Adrenal gland (tissue), 12 donors: Measurements from ENCODE around the gene RAPGEF2. TPM values are rescaled to one million over a fixed set of nuclear protein-coding genes. Genes with fewer than 3 reads are reported as not detected.

ENCODE experiments used
- DNase-seq, 7 donors: peaks; one replicate each; pipeline ENCODE4 v3.0.0-alpha.2; 2019 to 2020
- H3K27ac ChIP-seq, 5 donors: fragments of 200-600 bp; sonication (generic) in 4 of 5; 1 replicate in 3 of 5; 2 replicates in 2 of 5; pipeline versions ENCODE4 v1.5.1 to v1.8.0; 2016 to 2020; ENCODE audit warnings: mild to moderate bottlenecking in 1 of 5
- H3K27me3 ChIP-seq: fragments of 200-600 bp; 2 replicates; pipeline ENCODE4 v1.8.0; 2021
- H3K36me3 ChIP-seq, 2 donors: fragments of 200-600 bp; replicated peaks in 1 of 2; 1 replicate in 1 of 2; 2 replicates in 1 of 2; pipeline versions ENCODE4 v1.5.1 to v1.8.0; 2018 to 2022
- H3K4me1 ChIP-seq, 2 donors: fragments of 200-600 bp; replicated peaks in 1 of 2; 1 replicate in 1 of 2; 2 replicates in 1 of 2; pipeline versions ENCODE4 v1.5.1 to v1.8.0; 2018 to 2021
- H3K4me3 ChIP-seq, 4 donors: fragments of 200-600 bp; sonication (generic) in 3 of 4; one replicate each; pipeline ENCODE4 v1.5.1; 2016 to 2018
- H3K9me3 ChIP-seq, 3 donors: fragments of 200-600 bp; sonication (generic) in 1 of 3; replicated peaks in 1 of 3; 1 replicate in 2 of 3; 2 replicates in 1 of 3; pipeline versions ENCODE4 v1.5.1 to v1.8.0; 2016 to 2021
- POLR2A ChIP-seq, 2 donors: fragments of 450-650 bp; IDR thresholded peaks; one replicate each; pipeline ENCODE4 v1.6.1; 2017; ENCODE audit warnings: antibody characterized with exemption in 2 of 2, mild to moderate bottlenecking in 2 of 2, moderate library complexity in 1 of 2
- WGBS, 4 donors: extraction: QIAGEN DNeasy Blood & Tissue Kit in 2 of 4; methylation state at CpG; one replicate each; pipeline versions ENCODE4 v1.1.5 to v1.1.7; 2013 to 2017; 5-methylcytosine and 5-hydroxymethylcytosine counted together
- intact Hi-C, 2 donors: fragments of 100-400 bp; cut with DNase I; formaldehyde crosslinking; loops; one replicate each; pipeline versions ENCODE4 v1.14.1 to v1.15.0; 2022 to 2023
- polyA plus RNA-seq, 3 donors: library from polyadenylated mRNA; stranded (reverse); fragments of 200-250 nt in 2 of 3; fragments of 350-450 nt in 1 of 3; fragmentation: Illumina TruSeq in 1 of 3; extraction: RNeasy Lipid Tissue Mini Kit (QIAGEN cat#74804) in 1 of 3; gene quantifications; one replicate each; pipeline ENCODE4 v1.2.3, GENCODE V29; 2013 to 2014
- total RNA-seq, 9 donors: library from RNA; depleted of rRNA in 4 of 9; stranded (reverse); fragments of >200 nt in 4 of 9; fragments of 120-200 nt in 1 of 9; fragmentation: NEBNext Ultra II Directional in 1 of 9; extraction: Animal tissue kit (Norgen Biotek cat#: 25700) in 1 of 9; gene quantifications; one replicate each; pipeline versions ENCODE4 v1.1.0 to v1.2.4, GENCODE V29; 2013 to 2023
- TF ChIP-seq, protein P1 (sequence below), 6 experiments: fragments of 450-650 bp in 4 of 6; fragments of 200-600 bp in 2 of 6; sonication (generic) in 1 of 6; IDR thresholded peaks; 1 replicate in 5 of 6; 2 replicates in 1 of 6; pipeline versions ENCODE4 v1.5.1 to v1.8.0; 2016 to 2021; ENCODE audit warnings: antibody characterized with exemption in 6 of 6, mild to moderate bottlenecking in 2 of 6, moderate library complexity in 1 of 6
- donor health status: healthy with polysubstance abuse.
- donor health status: Bipolar disorder and iron deficiency.
- donor health status: DM: yes; HTN: yes; CAD: no.
- donor health status: DM: no; HTN: no; CAD: no.
- donor health status: DM: no; HTN: no; CAD: no.
- donor health status: DM: yes; HTN: yes; CAD: no.

Gene RAPGEF2
- total and polyA plus RNA-seq, 12 donors: 5.2 to 53.9 (median 25.3) TPM

DNA sequence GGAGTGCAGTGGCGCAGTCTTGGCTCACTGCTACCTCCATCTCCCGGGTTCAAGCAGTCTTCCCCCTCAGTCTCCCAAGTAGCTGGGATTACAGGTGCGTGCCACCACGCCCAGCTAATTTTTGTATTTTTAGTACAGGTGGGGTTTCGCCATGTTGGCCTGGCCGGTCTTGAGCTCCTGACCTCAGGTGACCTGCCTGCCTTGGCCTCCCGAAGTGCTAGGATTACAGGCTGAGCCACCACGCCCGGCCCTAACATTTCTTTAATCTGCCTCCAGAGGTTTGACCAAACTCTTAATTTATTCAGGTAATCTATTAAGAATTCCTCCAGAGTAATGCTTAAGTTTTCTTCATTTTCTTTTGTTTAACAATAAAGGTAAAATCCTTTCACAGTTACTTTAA lies 171.0 kb downstream of the RAPGEF2 start:
- no peak for DNase-seq
- intact Hi-C loops: no loop called here
- H3K36me3 ChIP-seq: no peaks in the 10 kb centered on the region
- H3K4me3 ChIP-seq: no peak overlapping the region
- 83 to 88% (median 87%) methylated on average over 8 to 9 of the region's 9 CpGs for WGBS, 4 donors
- peaks cover 0 to 42% of the 10 kb centered on the region in 2 donors for H3K4me1 ChIP-seq
- no peaks in the 10 kb centered on the region for H3K27me3 ChIP-seq
- H3K27ac ChIP-seq: no peak overlapping the region
- H3K9me3 ChIP-seq: no peaks in the 10 kb centered on the region
- TF ChIP-seq, protein P1, sequence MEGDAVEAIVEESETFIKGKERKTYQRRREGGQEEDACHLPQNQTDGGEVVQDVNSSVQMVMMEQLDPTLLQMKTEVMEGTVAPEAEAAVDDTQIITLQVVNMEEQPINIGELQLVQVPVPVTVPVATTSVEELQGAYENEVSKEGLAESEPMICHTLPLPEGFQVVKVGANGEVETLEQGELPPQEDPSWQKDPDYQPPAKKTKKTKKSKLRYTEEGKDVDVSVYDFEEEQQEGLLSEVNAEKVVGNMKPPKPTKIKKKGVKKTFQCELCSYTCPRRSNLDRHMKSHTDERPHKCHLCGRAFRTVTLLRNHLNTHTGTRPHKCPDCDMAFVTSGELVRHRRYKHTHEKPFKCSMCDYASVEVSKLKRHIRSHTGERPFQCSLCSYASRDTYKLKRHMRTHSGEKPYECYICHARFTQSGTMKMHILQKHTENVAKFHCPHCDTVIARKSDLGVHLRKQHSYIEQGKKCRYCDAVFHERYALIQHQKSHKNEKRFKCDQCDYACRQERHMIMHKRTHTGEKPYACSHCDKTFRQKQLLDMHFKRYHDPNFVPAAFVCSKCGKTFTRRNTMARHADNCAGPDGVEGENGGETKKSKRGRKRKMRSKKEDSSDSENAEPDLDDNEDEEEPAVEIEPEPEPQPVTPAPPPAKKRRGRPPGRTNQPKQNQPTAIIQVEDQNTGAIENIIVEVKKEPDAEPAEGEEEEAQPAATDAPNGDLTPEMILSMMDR (IDR thresholded peaks at IDR 0.05): no peak
- no peak for TF ChIP-seq POLR2A (IDR thresholded peaks at IDR 0.05)

DNA sequence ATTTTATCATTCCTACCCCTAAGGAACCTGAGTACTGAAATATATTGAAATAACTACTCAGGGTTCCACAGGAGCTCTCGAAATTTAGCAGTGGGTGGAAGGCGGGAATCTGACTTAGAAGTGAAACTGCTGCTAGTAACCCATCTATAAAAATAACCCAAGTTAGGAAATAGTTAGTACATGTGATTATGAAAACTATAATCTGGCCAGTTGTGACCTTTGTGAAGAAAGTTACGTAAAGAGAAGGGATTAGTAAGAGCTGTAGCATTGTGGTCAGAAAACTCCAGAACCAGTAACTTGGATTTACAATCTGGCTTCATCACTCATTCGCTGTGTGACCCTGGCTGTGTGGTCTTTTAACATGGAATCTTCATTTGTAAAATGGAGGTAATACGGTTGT lies 175.5 kb downstream of the RAPGEF2 start:
- TF ChIP-seq, protein P1 (IDR thresholded peaks at IDR 0.05): no peak
- TF ChIP-seq POLR2A (IDR thresholded peaks at IDR 0.05): no peak
- peaks cover 0 to 15% of the 10 kb centered on the region in 2 donors for H3K4me1 ChIP-seq
- no peaks in the 10 kb centered on the region for H3K27me3 ChIP-seq
- intact Hi-C loops: no loop called here
- no peak overlapping the region for H3K27ac ChIP-seq
- WGBS, 4 donors: 80 to 85% (median 83%) methylated on average over 5 of the region's 5 CpGs
- no peak for DNase-seq
- no peak overlapping the region for H3K4me3 ChIP-seq
- no peaks in the 10 kb centered on the region for H3K9me3 ChIP-seq
- no peaks in the 10 kb centered on the region for H3K36me3 ChIP-seq

DNA sequence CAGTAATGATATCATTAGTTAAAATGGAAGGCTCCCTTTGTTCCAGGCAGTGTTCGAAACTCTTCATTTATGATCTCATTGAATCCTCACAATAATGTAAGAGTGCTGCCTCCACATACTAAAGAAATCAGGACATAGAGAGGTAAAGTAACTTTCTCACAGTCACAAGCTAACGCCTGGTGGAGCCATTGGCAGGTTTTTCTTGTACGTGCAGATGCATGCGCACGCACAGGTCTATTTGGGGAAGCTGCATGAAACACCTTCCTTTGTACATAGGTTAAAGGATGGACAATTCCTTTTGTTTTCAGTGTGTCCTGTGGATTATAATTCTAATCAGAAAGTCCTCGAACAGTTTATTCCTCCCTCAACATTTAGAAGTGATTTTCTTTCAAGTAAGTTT lies 176.2 kb downstream of the RAPGEF2 start:
- 92 to 96% (median 94%) methylated on average over 6 of the region's 6 CpGs for WGBS, 4 donors
- DNase-seq: no peak
- peaks cover 0 to 13% of the 10 kb centered on the region in 2 donors for H3K4me1 ChIP-seq
- intact Hi-C loops: no loop called here
- TF ChIP-seq, protein P1 (IDR thresholded peaks at IDR 0.05): no peak
- TF ChIP-seq POLR2A (IDR thresholded peaks at IDR 0.05): no peak
- no peaks in the 10 kb centered on the region for H3K27me3 ChIP-seq
- no peak overlapping the region for H3K4me3 ChIP-seq
- no peaks in the 10 kb centered on the region for H3K36me3 ChIP-seq
- H3K9me3 ChIP-seq: no peaks in the 10 kb centered on the region
- H3K27ac ChIP-seq: no peak overlapping the region

DNA sequence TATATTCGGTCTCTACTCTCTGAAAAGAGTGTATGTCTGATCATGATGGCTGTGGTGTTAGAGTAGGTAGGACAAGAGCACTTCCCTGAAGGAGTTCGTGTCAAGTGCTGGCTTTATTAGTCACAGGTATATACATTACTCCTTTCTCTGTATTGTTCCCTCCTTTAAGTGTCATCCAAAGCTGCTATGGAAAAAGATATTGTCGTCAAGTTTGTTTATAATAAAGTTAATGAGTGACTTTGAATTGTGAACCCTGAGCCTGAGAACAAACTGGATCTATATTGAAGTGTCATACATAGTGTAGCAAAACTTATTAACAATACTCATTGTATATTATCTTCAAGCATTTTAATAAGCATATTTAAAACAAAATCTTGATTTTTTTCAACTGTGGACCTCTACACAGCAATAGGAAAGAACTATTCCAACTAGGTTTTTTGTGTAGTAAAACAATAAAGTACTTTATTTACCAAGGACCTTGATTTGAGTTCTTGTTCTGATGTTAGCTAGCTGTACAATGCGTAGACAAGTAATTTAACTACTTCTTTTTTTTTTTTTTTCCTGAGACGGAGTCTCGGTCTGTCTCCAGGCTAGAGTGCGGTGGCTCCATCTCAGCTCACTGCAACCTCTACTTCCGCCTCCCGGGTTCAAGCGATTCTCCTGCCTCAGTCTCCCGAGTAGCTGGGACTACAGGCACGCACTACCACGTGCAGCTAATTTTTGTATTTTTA lies 177.7 kb downstream of the RAPGEF2 start:
- Histone ChIP-seq H3K36me3 (no peaks in the 10 kb centered on the region), H3K9me3 (no peaks in the 10 kb centered on the region), H3K27me3 (no peaks in the 10 kb centered on the region), H3K4me3 (no peak overlapping the region), H3K4me1 (peaks cover 0 to 13% of the 10 kb centered on the region in 2 donors), H3K27ac (no peak overlapping the region)
- 96 to 98% (median 97%) methylated on average over 13 of the region's 13 CpGs for WGBS, 4 donors
- no peak for DNase-seq
- intact Hi-C loops: no loop called here
- TF ChIP-seq POLR2A (IDR thresholded peaks at IDR 0.05): no peak
- TF ChIP-seq, protein P1 (IDR thresholded peaks at IDR 0.05): no peak
